Effector memory CD4-positive, alpha-beta T cell (primary cell): ENCODE measurements around the gene KIR3DL1.
"Not testable (repeated sequence)": the region's sequence is repeated elsewhere in the genome, so short reads cannot be mapped to it uniquely, and the experiment has no call there.

Experiments used
- DNase-seq, 3 donors: peaks; one replicate each; pipeline ENCODE4 v3.0.0-alpha.2; 2020
- H3K27ac ChIP-seq: 2 replicates; pipeline ENCODE4 v1.7.0; 2013; ENCODE audit warnings: mild to moderate bottlenecking, low read length, moderate library complexity; ENCODE audit not compliant: insufficient read depth, poor library complexity, severe bottlenecking
- H3K27me3 ChIP-seq: replicated peaks from 2 replicates; pipeline ENCODE4 v1.7.0; 2013; ENCODE audit warnings: mild to moderate bottlenecking, low read length; ENCODE audit not compliant: insufficient read depth, control insufficient read depth, poor library complexity, severe bottlenecking
- H3K36me3 ChIP-seq: 2 replicates; pipeline ENCODE4 v1.7.0; 2013; ENCODE audit warnings: mild to moderate bottlenecking, low read length, moderate library complexity; ENCODE audit not compliant: control insufficient read depth, insufficient read depth
- H3K4me1 ChIP-seq: 2 replicates; pipeline ENCODE4 v1.7.0; 2013; ENCODE audit warnings: low read length, mild to moderate bottlenecking; ENCODE audit not compliant: control insufficient read depth, insufficient read depth, poor library complexity, severe bottlenecking
- H3K4me3 ChIP-seq: 2 replicates; pipeline ENCODE4 v1.7.0; 2013; ENCODE audit warnings: low read length, low read depth, mild to moderate bottlenecking; ENCODE audit not compliant: insufficient read depth, poor library complexity, severe bottlenecking
- H3K9me3 ChIP-seq: 2 replicates; pipeline ENCODE4 v1.7.0; 2013; ENCODE audit warnings: mild to moderate bottlenecking, low read length, moderate library complexity; ENCODE audit not compliant: control insufficient read depth

KIR3DL1 gene

GRCh38 chr19:54806516-54806838 is 9.8 kb upstream of the KIR3DL1 start:
- Histone ChIP-seq H3K27ac (no peak overlapping the region), H3K4me1 (no peaks in the 10 kb centered on the region), H3K36me3 (no peaks in the 10 kb centered on the region), H3K27me3 (no peaks in the 10 kb centered on the region), H3K9me3 (no peaks in the 10 kb centered on the region), H3K4me3 (no peak overlapping the region)
- no peak for DNase-seq

GRCh38 chr19:54814571-54814970 is 1.7 kb upstream of the KIR3DL1 start:
- H3K27ac ChIP-seq, H3K27me3 ChIP-seq, H3K4me3 ChIP-seq, H3K36me3 ChIP-seq, H3K9me3 ChIP-seq, H3K4me1 ChIP-seq, DNase-seq: not testable (repeated sequence)

GRCh38 chr19:54817670-54818536 is 1.6 kb downstream of the KIR3DL1 start:
- no peaks in the 10 kb centered on the region for H3K9me3 ChIP-seq
- DNase-seq, result no peak

GRCh38 chr19:54824416-54824815 is 8.1 kb downstream of the KIR3DL1 start:
- not testable (repeated sequence) for H3K36me3 ChIP-seq, H3K4me3 ChIP-seq, H3K4me1 ChIP-seq, H3K9me3 ChIP-seq, H3K27ac ChIP-seq, H3K27me3 ChIP-seq, DNase-seq

More at GRCh38 chr19:54817670-54818536, 1.6 kb downstream of the KIR3DL1 start:
- Histone ChIP-seq H3K27ac (no peak overlapping the region), H3K4me1 (no peaks in the 10 kb centered on the region), H3K4me3 (no peak overlapping the region), H3K27me3 (no peaks in the 10 kb centered on the region), H3K36me3 (no peaks in the 10 kb centered on the region)

- H3K4me1 ChIP-seq, H3K27ac ChIP-seq, H3K36me3 ChIP-seq, H3K4me3 ChIP-seq, DNase-seq, H3K27me3 ChIP-seq, H3K9me3 ChIP-seq: not testable (repeated sequence)
Observed at GRCh38 chr19:54825326-54825725, 9.1 kb downstream of the KIR3DL1 start.

- not testable (repeated sequence) for H3K9me3 ChIP-seq, H3K4me1 ChIP-seq, H3K36me3 ChIP-seq, H3K27me3 ChIP-seq, H3K27ac ChIP-seq, DNase-seq, H3K4me3 ChIP-seq
Observed at GRCh38 chr19:54828064-54828463, 11.8 kb downstream of the KIR3DL1 start.

GRCh38 chr19:54832496-54832895 is 16.2 kb downstream of the KIR3DL1 start, which contains the start of gene KIR2DS4:
Gene KIR2DS4, plus strand, starts transcription at chr19:54832676.
- not testable (repeated sequence) for H3K4me1 ChIP-seq, H3K9me3 ChIP-seq, H3K36me3 ChIP-seq, H3K27ac ChIP-seq, H3K27me3 ChIP-seq, DNase-seq, H3K4me3 ChIP-seq

- H3K36me3 ChIP-seq, H3K4me3 ChIP-seq, H3K4me1 ChIP-seq, H3K27ac ChIP-seq, DNase-seq, H3K27me3 ChIP-seq, H3K9me3 ChIP-seq: not testable (repeated sequence)
Observed at GRCh38 chr19:54835126-54835525, 18.9 kb downstream of the KIR3DL1 start.

- H3K9me3 ChIP-seq, result not testable (repeated sequence)
Observed at GRCh38 chr19:54837522-54837921, 21.3 kb downstream of the KIR3DL1 start.

GRCh38 chr19:54843171-54843570 is 26.9 kb downstream of the KIR3DL1 start:
- H3K9me3 ChIP-seq, H3K4me1 ChIP-seq, H3K36me3 ChIP-seq, H3K27me3 ChIP-seq, H3K4me3 ChIP-seq, H3K27ac ChIP-seq, DNase-seq: not testable (repeated sequence)

More at GRCh38 chr19:54837522-54837921, 21.3 kb downstream of the KIR3DL1 start:
- H3K27me3 ChIP-seq, DNase-seq, H3K4me3 ChIP-seq, H3K36me3 ChIP-seq, H3K27ac ChIP-seq, H3K4me1 ChIP-seq: not testable (repeated sequence)
